ENCODE measurements around the gene AKT1. TPM values are rescaled to one million over a fixed set of nuclear protein-coding genes. Genes with fewer than 3 reads are reported as not detected.

The AKT1 gene
- total RNA-seq, 1 donor: 188 TPM

DNA sequence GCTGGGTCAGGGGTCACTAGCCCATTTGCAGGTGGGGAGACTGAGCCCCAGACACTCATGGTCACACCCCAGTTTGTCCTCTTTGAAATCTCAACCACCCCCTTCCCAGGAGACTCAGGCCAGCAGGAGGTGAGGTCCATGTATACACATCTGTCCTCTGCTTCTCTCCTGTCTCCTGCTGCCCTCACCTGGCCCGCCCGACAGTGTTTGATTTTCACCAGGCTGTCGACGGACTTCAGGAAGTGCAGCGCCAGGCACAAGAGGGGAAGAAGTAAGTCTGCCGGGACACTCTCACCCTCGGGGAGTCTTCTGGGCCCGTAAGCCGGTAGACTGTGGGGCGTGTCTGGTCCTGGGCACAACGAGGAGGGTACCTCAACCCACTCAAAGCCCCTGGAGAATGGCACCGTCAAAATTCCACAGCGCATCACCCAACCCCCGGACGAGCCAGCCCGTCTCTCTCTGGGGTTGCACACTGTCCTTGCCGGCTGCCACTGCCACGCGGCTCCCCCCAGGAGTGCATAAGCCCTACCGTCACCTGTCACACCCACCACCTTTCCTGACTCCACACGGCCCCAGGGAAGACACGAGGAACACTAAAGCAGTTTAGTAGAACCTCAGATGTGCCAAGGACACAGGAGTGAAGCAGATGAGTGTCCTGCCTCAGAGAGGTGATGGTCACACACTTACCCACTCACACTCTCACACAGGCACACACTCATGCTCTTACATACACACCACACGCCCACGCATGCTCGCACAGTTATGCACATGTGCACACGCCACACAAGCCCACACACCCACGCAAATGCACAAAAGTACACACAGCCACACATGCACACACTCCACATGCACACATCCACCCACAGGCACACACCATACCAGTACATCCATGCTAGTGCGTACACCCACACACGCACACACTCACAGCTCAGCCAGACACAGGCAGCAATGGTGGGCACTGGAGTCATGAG is 55.7 kb downstream of the AKT1 start:
- H4K20me1 ChIP-seq (ENCODE audit: insufficient read depth, low read length): no peaks in the 10 kb centered on the region
- H3K4me1 ChIP-seq (ENCODE audit: insufficient read depth, low read length): peaks cover 10% of the 10 kb centered on the region
- no peak overlapping the region for H3K4me3 ChIP-seq (ENCODE audit: insufficient read depth, low read length)
- H3K36me3 ChIP-seq (ENCODE audit: insufficient read depth, low read length): no peaks in the 10 kb centered on the region
- no peak overlapping the region for H3K27ac ChIP-seq (ENCODE audit: low read depth, low read length)
- peak; percentile 77 for DNase-seq (ENCODE audit: insufficient read length, low spot score, missing footprints)
- no peak overlapping the region for H2AFZ ChIP-seq (ENCODE audit: low read length)
- no peaks in the 10 kb centered on the region for H3K27me3 ChIP-seq (ENCODE audit: insufficient read depth, low read length)
- H3K9me3 ChIP-seq (ENCODE audit: low read depth, low read length): no peaks in the 10 kb centered on the region
- no peak overlapping the region for H3K4me2 ChIP-seq (ENCODE audit: insufficient read depth, low read length)
- TF ChIP-seq, protein P1, sequence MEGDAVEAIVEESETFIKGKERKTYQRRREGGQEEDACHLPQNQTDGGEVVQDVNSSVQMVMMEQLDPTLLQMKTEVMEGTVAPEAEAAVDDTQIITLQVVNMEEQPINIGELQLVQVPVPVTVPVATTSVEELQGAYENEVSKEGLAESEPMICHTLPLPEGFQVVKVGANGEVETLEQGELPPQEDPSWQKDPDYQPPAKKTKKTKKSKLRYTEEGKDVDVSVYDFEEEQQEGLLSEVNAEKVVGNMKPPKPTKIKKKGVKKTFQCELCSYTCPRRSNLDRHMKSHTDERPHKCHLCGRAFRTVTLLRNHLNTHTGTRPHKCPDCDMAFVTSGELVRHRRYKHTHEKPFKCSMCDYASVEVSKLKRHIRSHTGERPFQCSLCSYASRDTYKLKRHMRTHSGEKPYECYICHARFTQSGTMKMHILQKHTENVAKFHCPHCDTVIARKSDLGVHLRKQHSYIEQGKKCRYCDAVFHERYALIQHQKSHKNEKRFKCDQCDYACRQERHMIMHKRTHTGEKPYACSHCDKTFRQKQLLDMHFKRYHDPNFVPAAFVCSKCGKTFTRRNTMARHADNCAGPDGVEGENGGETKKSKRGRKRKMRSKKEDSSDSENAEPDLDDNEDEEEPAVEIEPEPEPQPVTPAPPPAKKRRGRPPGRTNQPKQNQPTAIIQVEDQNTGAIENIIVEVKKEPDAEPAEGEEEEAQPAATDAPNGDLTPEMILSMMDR (IDR thresholded peaks at IDR 0.05; ENCODE audit: extremely low read depth, low read depth, low read length): no peak
- no peaks in the 10 kb centered on the region for H3K79me2 ChIP-seq (ENCODE audit: insufficient read depth, low read length)

DNA sequence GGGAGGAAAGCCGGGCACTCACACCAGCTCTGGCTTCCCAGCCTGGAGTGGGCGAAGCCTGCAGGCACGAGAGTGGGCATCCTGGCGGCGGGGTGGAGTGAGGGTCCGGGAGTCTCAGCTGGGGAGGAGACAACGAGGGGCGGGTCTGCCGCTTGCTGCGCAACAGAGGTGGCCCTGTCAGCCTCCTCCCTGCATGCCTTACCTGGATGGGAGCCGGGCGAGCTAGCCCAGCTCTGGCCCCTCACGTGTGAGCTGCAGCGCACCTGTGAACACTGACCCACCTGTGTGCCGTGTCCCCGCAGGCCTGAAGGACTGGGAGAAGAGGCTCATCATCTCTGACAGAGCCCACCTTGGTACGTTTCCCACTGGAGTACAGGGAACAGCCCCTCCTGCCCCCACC is 56.5 kb downstream of the AKT1 start:
- Histone ChIP-seq H2AFZ (ENCODE audit: low read length) (no peak overlapping the region), H3K4me3 (ENCODE audit: insufficient read depth, low read length) (no peak overlapping the region), H3K79me2 (ENCODE audit: insufficient read depth, low read length) (no peaks in the 10 kb centered on the region), H3K4me1 (ENCODE audit: insufficient read depth, low read length) (peaks cover 10% of the 10 kb centered on the region), H3K27me3 (ENCODE audit: insufficient read depth, low read length) (no peaks in the 10 kb centered on the region), H3K9me3 (ENCODE audit: low read depth, low read length) (no peaks in the 10 kb centered on the region), H3K36me3 (ENCODE audit: insufficient read depth, low read length) (no peaks in the 10 kb centered on the region), H4K20me1 (ENCODE audit: insufficient read depth, low read length) (no peaks in the 10 kb centered on the region), H3K27ac (ENCODE audit: low read depth, low read length) (no peak overlapping the region), H3K4me2 (ENCODE audit: insufficient read depth, low read length) (no peak overlapping the region)
- DNase-seq (ENCODE audit: insufficient read length, low spot score, missing footprints): peak; percentile 63
- TF ChIP-seq, protein P1 (IDR thresholded peaks at IDR 0.05; ENCODE audit: extremely low read depth, low read depth, low read length): no peak

DNA sequence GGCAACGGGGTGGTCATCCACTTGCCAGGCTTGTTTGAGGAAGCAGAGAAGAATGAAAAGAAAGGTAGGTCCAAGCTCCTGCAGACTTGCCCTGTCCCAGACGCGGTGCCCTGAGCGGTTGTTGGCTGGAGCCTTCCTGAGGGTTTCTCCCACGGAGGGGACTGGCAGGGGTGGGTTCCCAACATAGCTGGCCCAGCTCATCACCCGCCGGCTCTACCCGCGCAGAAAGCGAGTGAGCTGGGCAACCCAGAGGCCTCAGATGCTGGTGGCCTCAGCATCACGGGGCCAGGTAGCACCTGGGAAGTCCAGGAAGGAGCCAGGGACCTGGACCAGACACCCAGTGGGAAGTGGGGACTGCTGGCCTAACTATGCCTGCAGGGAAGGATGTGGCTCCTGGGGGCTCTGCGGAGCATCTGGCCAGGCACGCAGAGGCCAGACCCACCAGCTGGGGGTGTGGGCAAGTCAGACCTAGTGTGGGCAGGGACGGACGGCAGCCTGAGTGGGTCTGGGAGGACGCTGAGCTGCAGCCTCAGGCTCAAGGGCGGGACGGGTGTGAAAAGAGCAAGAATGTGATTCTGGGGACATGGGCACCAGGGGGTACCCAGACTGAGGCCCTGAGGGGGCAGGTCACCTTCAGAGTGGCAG is 57.1 kb downstream of the AKT1 start:
- Histone ChIP-seq H3K4me1 (ENCODE audit: insufficient read depth, low read length) (peaks cover 10% of the 10 kb centered on the region), H2AFZ (ENCODE audit: low read length) (no peak overlapping the region), H3K4me2 (ENCODE audit: insufficient read depth, low read length) (no peak overlapping the region), H3K9me3 (ENCODE audit: low read depth, low read length) (no peaks in the 10 kb centered on the region), H3K36me3 (ENCODE audit: insufficient read depth, low read length) (no peaks in the 10 kb centered on the region), H3K4me3 (ENCODE audit: insufficient read depth, low read length) (no peak overlapping the region), H4K20me1 (ENCODE audit: insufficient read depth, low read length) (no peaks in the 10 kb centered on the region), H3K27ac (ENCODE audit: low read depth, low read length) (no peak overlapping the region), H3K27me3 (ENCODE audit: insufficient read depth, low read length) (no peaks in the 10 kb centered on the region), H3K79me2 (ENCODE audit: insufficient read depth, low read length) (no peaks in the 10 kb centered on the region)
- peak; percentile 71 for DNase-seq (ENCODE audit: insufficient read length, low spot score, missing footprints)
- TF ChIP-seq, protein P1 (IDR thresholded peaks at IDR 0.05; ENCODE audit: extremely low read depth, low read depth, low read length): no peak

All from osteoblast (primary cell).